HEK293 (cell line): ENCODE data around the gene ARHGAP5.

Source experiments
- GLIS2 ChIP-seq: fragments of 450-650 bp; formaldehyde crosslinking; IDR thresholded peaks from 2 replicates; pipeline ENCODE4 v1.5.1; 2016; ENCODE audit warnings: missing biosample characterization, missing genetic modification characterization
- HOXD13 ChIP-seq: sonication (generic); formaldehyde crosslinking; IDR thresholded peaks from 2 replicates; pipeline ENCODE4 v1.8.0; 2022; ENCODE audit warnings: missing genetic modification reagents, borderline replicate concordance
- KLF10 ChIP-seq: fragments of 450-650 bp; IDR thresholded peaks from 2 replicates; pipeline ENCODE4 v1.5.1; 2018; ENCODE audit warnings: missing biosample characterization, mild to moderate bottlenecking, missing genetic modification characterization
- KLF9 ChIP-seq: fragments of 450-650 bp; formaldehyde crosslinking; IDR thresholded peaks from 2 replicates; pipeline ENCODE4 v1.5.1; 2016; ENCODE audit warnings: missing biosample characterization, missing genetic modification characterization, low read depth
- PBX3 ChIP-seq: sonication (generic); formaldehyde crosslinking; IDR thresholded peaks from 2 replicates; pipeline ENCODE4 v1.8.1; 2022; ENCODE audit warnings: mild to moderate bottlenecking, moderate library complexity, missing genetic modification reagents
- SETDB1 ChIP-seq: IDR thresholded peaks from one replicate; pipeline ENCODE4 v1.6.1; 2017; ENCODE audit warnings: mild to moderate bottlenecking, low read length, moderate library complexity, mixed read lengths; ENCODE audit not compliant: insufficient read length
- TCF7L2 ChIP-seq: IDR thresholded peaks from 2 replicates; pipeline ENCODE4 v1.6.1; 2011; ENCODE audit warnings: low read depth, mild to moderate bottlenecking, inconsistent platforms, low read length, moderate library complexity, borderline replicate concordance
- WT1 ChIP-seq: fragments of 450-650 bp; formaldehyde crosslinking; IDR thresholded peaks from 2 replicates; pipeline ENCODE4 v1.5.1; 2016; ENCODE audit warnings: missing biosample characterization, missing genetic modification characterization
- YY1 ChIP-seq: fragments of 450-650 bp; formaldehyde crosslinking; IDR thresholded peaks from 2 replicates; pipeline ENCODE4 v1.5.1; 2018; ENCODE audit warnings: missing biosample characterization, missing genetic modification characterization
- ZBTB20 ChIP-seq: fragments of 450-650 bp; formaldehyde crosslinking; IDR thresholded peaks from 2 replicates; pipeline ENCODE4 v1.5.1; 2016; ENCODE audit warnings: missing biosample characterization, missing genetic modification characterization
- ZBTB26 ChIP-seq: fragments of 450-650 bp; formaldehyde crosslinking; optimal IDR thresholded peaks from 2 replicates; pipeline ENCODE3; 2016; ENCODE audit warnings: missing biosample characterization, mild to moderate bottlenecking, missing genetic modification characterization
- ZBTB6 ChIP-seq: fragments of 450-650 bp; formaldehyde crosslinking; IDR thresholded peaks from 2 replicates; pipeline ENCODE4 v1.5.1; 2017; ENCODE audit warnings: missing biosample characterization, missing genetic modification characterization
- ZEB2 ChIP-seq: fragments of 450-650 bp; formaldehyde crosslinking; IDR thresholded peaks from 2 replicates; pipeline ENCODE4 v1.5.1; 2016; ENCODE audit warnings: missing biosample characterization, missing genetic modification characterization
- ZNF10 ChIP-seq: fragments of 450-650 bp; formaldehyde crosslinking; IDR thresholded peaks from 2 replicates; pipeline ENCODE4 v1.5.1; 2017; ENCODE audit warnings: missing biosample characterization, missing genetic modification characterization
- ZNF114 ChIP-seq: fragments of 450-650 bp; formaldehyde crosslinking; IDR thresholded peaks from 2 replicates; pipeline ENCODE4 v1.5.0; 2017; ENCODE audit warnings: missing biosample characterization, missing genetic modification characterization
- ZNF184 ChIP-seq: fragments of 450-650 bp; IDR thresholded peaks from 2 replicates; pipeline ENCODE4 v1.5.1; 2018; ENCODE audit warnings: missing biosample characterization, mild to moderate bottlenecking, missing genetic modification characterization
- ZNF202 ChIP-seq: fragments of 450-650 bp; formaldehyde crosslinking; IDR thresholded peaks from 2 replicates; pipeline ENCODE4 v1.5.1; 2016; ENCODE audit warnings: missing biosample characterization, missing genetic modification characterization, borderline replicate concordance
- ZNF221 ChIP-seq: fragments of 450-650 bp; formaldehyde crosslinking; IDR thresholded peaks from 2 replicates; pipeline ENCODE4 v1.5.1; 2017; ENCODE audit warnings: missing biosample characterization, missing genetic modification characterization, borderline replicate concordance
- ZNF24 ChIP-seq: fragments of 450-650 bp; formaldehyde crosslinking; IDR thresholded peaks from 2 replicates; pipeline ENCODE4 v1.5.1; 2016; ENCODE audit warnings: missing biosample characterization, missing genetic modification characterization
- ZNF292 ChIP-seq: fragments of 450-650 bp; formaldehyde crosslinking; IDR thresholded peaks from 2 replicates; pipeline ENCODE4 v1.5.1; 2016; ENCODE audit warnings: low read depth, missing biosample characterization, missing genetic modification characterization, borderline replicate concordance
- ZNF302 ChIP-seq: fragments of 450-650 bp; formaldehyde crosslinking; IDR thresholded peaks from 2 replicates; pipeline ENCODE4 v1.5.1; 2016; ENCODE audit warnings: missing biosample characterization, missing genetic modification characterization, low read depth
- ZNF335 ChIP-seq: fragments of 450-650 bp; formaldehyde crosslinking; conservative IDR thresholded peaks from 2 replicates; pipeline ENCODE4 v1.5.1; 2016; ENCODE audit warnings: missing biosample characterization, missing genetic modification characterization
- ZNF37A ChIP-seq: fragments of 450-650 bp; IDR thresholded peaks from 2 replicates; pipeline ENCODE4 v1.5.1; 2018; ENCODE audit warnings: missing biosample characterization, missing genetic modification characterization
- ZNF391 ChIP-seq: fragments of 450-650 bp; formaldehyde crosslinking; IDR thresholded peaks from 2 replicates; pipeline ENCODE4 v1.5.1; 2016; ENCODE audit warnings: low read depth, missing biosample characterization, missing genetic modification characterization, borderline replicate concordance
- ZNF394 ChIP-seq: fragments of 450-650 bp; formaldehyde crosslinking; IDR thresholded peaks from 2 replicates; pipeline ENCODE4 v1.5.1; 2016; ENCODE audit warnings: missing biosample characterization, missing genetic modification characterization, mild to moderate bottlenecking, moderate library complexity, borderline replicate concordance
- ZNF416 ChIP-seq: fragments of 450-650 bp; formaldehyde crosslinking; IDR thresholded peaks from 2 replicates; pipeline ENCODE4 v1.5.1; 2016; ENCODE audit warnings: missing biosample characterization, missing genetic modification characterization
- ZNF473 ChIP-seq: fragments of 450-650 bp; formaldehyde crosslinking; IDR thresholded peaks from 2 replicates; pipeline ENCODE4 v1.5.1; 2017; ENCODE audit warnings: missing biosample characterization, missing genetic modification characterization
- ZNF488 ChIP-seq: fragments of 450-650 bp; formaldehyde crosslinking; IDR thresholded peaks from 2 replicates; pipeline ENCODE4 v1.5.1; 2016; ENCODE audit warnings: missing biosample characterization, missing genetic modification characterization
- ZNF501 ChIP-seq: fragments of 450-650 bp; formaldehyde crosslinking; IDR thresholded peaks from 2 replicates; pipeline ENCODE4 v1.5.1; 2016; ENCODE audit warnings: missing biosample characterization, missing genetic modification characterization
- ZNF529 ChIP-seq: fragments of 450-650 bp; formaldehyde crosslinking; IDR thresholded peaks from 2 replicates; pipeline ENCODE4 v1.5.1; 2017; ENCODE audit warnings: missing genetic modification characterization, missing biosample characterization; ENCODE audit not compliant: insufficient replicate concordance
- ZNF558 ChIP-seq: fragments of 450-650 bp; formaldehyde crosslinking; IDR thresholded peaks from 2 replicates; pipeline ENCODE4 v1.5.1; 2016; ENCODE audit warnings: missing biosample characterization, missing genetic modification characterization
- ZNF585B ChIP-seq: fragments of 450-650 bp; formaldehyde crosslinking; IDR thresholded peaks from 2 replicates; pipeline ENCODE4 v1.5.1; 2016; ENCODE audit warnings: missing biosample characterization, missing genetic modification characterization
- ZNF610 ChIP-seq: fragments of 450-650 bp; formaldehyde crosslinking; IDR thresholded peaks from 2 replicates; pipeline ENCODE4 v1.5.1; 2016; ENCODE audit warnings: missing biosample characterization, missing genetic modification characterization, borderline replicate concordance
- ZNF639 ChIP-seq: fragments of 450-650 bp; formaldehyde crosslinking; IDR thresholded peaks from 2 replicates; pipeline ENCODE4 v1.5.1; 2016; ENCODE audit warnings: missing biosample characterization, missing genetic modification characterization
- ZNF664 ChIP-seq: fragments of 450-650 bp; formaldehyde crosslinking; IDR thresholded peaks from 2 replicates; pipeline ENCODE4 v1.5.1; 2016; ENCODE audit warnings: missing biosample characterization, missing genetic modification characterization
- ZSCAN16 ChIP-seq: fragments of 450-650 bp; formaldehyde crosslinking; IDR thresholded peaks from 2 replicates; pipeline ENCODE4 v1.5.1; 2016; ENCODE audit warnings: missing biosample characterization, missing genetic modification characterization

The ARHGAP5 gene

GRCh38 chr14:32076278-32077080 lies 625 bp upstream of the ARHGAP5 start (continued):
- TF ChIP-seq ZNF639 (tag by site-specific recombination) = peak; percentile 71
- TF ChIP-seq KLF9 (tag by site-specific recombination) = peak; percentile 69; the same call in 1 of the 2 replicates
- no peak for TF ChIP-seq HOXD13 (CRISPR knock-in tag)
- peak; percentile 72 for TF ChIP-seq ZNF10 (tag by site-specific recombination)
- peak; percentile 85 for TF ChIP-seq ZBTB20
- no peak for TF ChIP-seq ZNF585B
- TF ChIP-seq ZNF473 (tag by site-specific recombination) = no peak
- TF ChIP-seq ZNF558 = no peak
- TF ChIP-seq ZNF302 (tag by site-specific recombination) = no peak
- TF ChIP-seq ZNF501 (tag by site-specific recombination) = peak; percentile 66; the same call in 1 of the 2 replicates
- peak; percentile 79 for TF ChIP-seq ZNF610 (tag by site-specific recombination)
- no peak for TF ChIP-seq ZNF37A
- TF ChIP-seq ZNF221 (tag by site-specific recombination) = no peak
- no peak for TF ChIP-seq KLF10
- no peak for TF ChIP-seq ZNF529 (tag by site-specific recombination)
- TF ChIP-seq ZNF416 = no peak
- peak; percentile 98 for TF ChIP-seq ZNF394
- peak; percentile 98 for TF ChIP-seq ZEB2
- peak; percentile 68; the same call in 1 of the 2 replicates for TF ChIP-seq ZNF391 (tag by site-specific recombination)
- TF ChIP-seq ZBTB26 (tag by site-specific recombination) = peak; percentile 89
- no peak for TF ChIP-seq ZNF202 (tag by site-specific recombination)
- TF ChIP-seq GLIS2 = no peak; the same call in 1 of the 2 replicates
- TF ChIP-seq ZNF24 (tag by site-specific recombination) = peak; percentile 88
- no peak for TF ChIP-seq ZNF292 (tag by site-specific recombination)
- no peak for TF ChIP-seq ZNF184
- peak; percentile 4; the same call in 1 of the 2 replicates for TF ChIP-seq ZNF335 (tag by site-specific recombination)
- TF ChIP-seq ZBTB6 = no peak
- TF ChIP-seq YY1 (tag by site-specific recombination) = no peak; the same call in 1 of the 2 replicates
- no peak for TF ChIP-seq ZSCAN16 (tag by site-specific recombination)
- no peak for TF ChIP-seq ZNF664 (tag by site-specific recombination)
- TF ChIP-seq SETDB1 = no peak
- peak; percentile 88 for TF ChIP-seq WT1 (tag by site-specific recombination)
- no peak for TF ChIP-seq TCF7L2
- TF ChIP-seq ZNF114 = no peak
- no peak for TF ChIP-seq ZNF488 (tag by site-specific recombination)
- no peak for TF ChIP-seq PBX3 (CRISPR knock-in tag)
